A673 (cell line): ENCODE measurements around the gene ECSCR. TPM values are rescaled to one million over a fixed set of nuclear protein-coding genes. Genes with fewer than 3 reads are reported as not detected.

ENCODE experiments used
- BruUV-seq: library from RNA; stranded (reverse); fragments of 400-500 nt; replicated peaks from 2 replicates; lab custom pipeline; 2021; lab: Mats Ljungman, UMichigan
- CTCF ChIA-PET: fragments of 300-600 bp; sonication (Branson Sonifier 250); formaldehyde crosslinking; loops from one replicate; lab custom pipeline; 2022; ENCODE audit warnings: antibody characterized with exemption; lab: Charles Lee
- POLR2A ChIA-PET: fragments of 300-600 bp; sonication (Branson Sonifier 250); formaldehyde crosslinking; loops from one replicate; lab custom pipeline; 2022; ENCODE audit warnings: antibody characterized with exemption; ENCODE audit not compliant: low non-redundant PET; lab: Charles Lee
- DNase-seq: peaks from one replicate; pipeline ENCODE4 v3.0.0-alpha.2; 2015; ENCODE audit warnings: low spot score
- H3K27ac ChIP-seq: fragments of 200-600 bp; sonication (generic); 2 replicates; pipeline ENCODE4 v1.5.1; 2016; ENCODE audit warnings: mixed run types, low read depth, mild to moderate bottlenecking, mixed read lengths, antibody characterized with exemption, low read length; ENCODE audit not compliant: poor library complexity, severe bottlenecking
- H3K27me3 ChIP-seq: fragments of 200-600 bp; sonication (generic); replicated peaks from 2 replicates; pipeline ENCODE4 v1.6.1; 2017; ENCODE audit warnings: mixed run types, low read depth, mild to moderate bottlenecking, mixed read lengths, antibody characterized with exemption, low read length; ENCODE audit not compliant: insufficient read depth, poor library complexity
- H3K36me3 ChIP-seq: fragments of 200-600 bp; sonication (generic); 2 replicates; pipeline ENCODE4 v1.6.1; 2016; ENCODE audit warnings: mixed run types, mild to moderate bottlenecking, mixed read lengths, antibody characterized with exemption, low read length; ENCODE audit not compliant: insufficient read depth, poor library complexity, severe bottlenecking
- H3K4me1 ChIP-seq: fragments of 200-600 bp; sonication (generic); 2 replicates; pipeline ENCODE4 v1.6.1; 2017; ENCODE audit warnings: mixed run types, mild to moderate bottlenecking, mixed read lengths, antibody characterized with exemption, low read length; ENCODE audit not compliant: insufficient read depth, poor library complexity, severe bottlenecking
- H3K4me3 ChIP-seq: fragments of 200-600 bp; sonication (generic); 2 replicates; pipeline ENCODE4 v1.5.1; 2016; ENCODE audit warnings: low read depth, mixed run types, mild to moderate bottlenecking, mixed read lengths, low read length; ENCODE audit not compliant: poor library complexity, severe bottlenecking
- H3K9me3 ChIP-seq: fragments of 200-600 bp; sonication (generic); 2 replicates; pipeline ENCODE4 v1.6.1; 2016; ENCODE audit warnings: mixed run types, low read depth, mild to moderate bottlenecking, mixed read lengths, antibody characterized with exemption, low read length; ENCODE audit not compliant: poor library complexity, severe bottlenecking
- CTCF ChIP-seq: fragments of 300-800, 200-600 bp; sonication (generic); conservative IDR thresholded peaks from 2 replicates; pipeline ENCODE4 v1.5.1; 2017; ENCODE audit warnings: low read depth, mild to moderate bottlenecking, antibody characterized with exemption, low read length, moderate library complexity, mixed read lengths
- EZH2 ChIP-seq: fragments of 200-600 bp; sonication (generic); IDR thresholded peaks from 2 replicates; pipeline ENCODE4 v1.6.1; 2017; ENCODE audit warnings: borderline replicate concordance, low read depth, mild to moderate bottlenecking, mixed read lengths, antibody characterized with exemption, low read length; ENCODE audit not compliant: poor library complexity, severe bottlenecking
- intact Hi-C: fragments of 100-400 bp; cut with micrococcal nuclease; formaldehyde crosslinking; loops from one replicate; pipeline ENCODE4 v1.10.0; 2022; ENCODE audit not compliant: unreplicated experiment
- total RNA-seq: library from RNA; stranded (reverse); gene quantifications from 2 replicates; pipeline ENCODE4 v1.2.3, GENCODE V29; 2021

ECSCR gene
- total RNA-seq, 1 experiment from 2014 or later: 1.6 TPM

DNA sequence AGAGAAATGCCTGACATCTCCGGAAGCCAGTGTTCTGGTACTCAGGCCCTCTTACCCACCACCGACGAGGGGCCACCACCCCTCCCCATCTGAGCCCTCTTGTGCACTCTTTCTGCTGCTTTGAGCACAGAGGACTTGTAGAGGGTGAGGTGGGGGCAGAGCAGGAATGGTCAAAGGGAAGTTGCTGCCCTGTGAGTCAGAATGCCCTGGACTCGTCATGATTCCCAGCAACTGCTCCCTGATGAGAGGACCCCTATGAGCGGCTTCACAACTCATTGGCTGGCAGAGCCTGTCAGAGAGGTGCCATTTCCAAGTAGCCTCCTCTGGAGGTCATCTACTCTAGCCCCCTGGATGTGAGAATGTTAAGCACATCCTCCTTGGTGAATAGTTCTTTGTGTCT, 845 bp downstream of the ECSCR start:
- POLR2A ChIA-PET: interaction anchor here (0.5 kb wide), 1 partner anchor 229 kb away, joined by 8 read pairs; no protein-coding TSS in a partner anchor
- H3K27me3 ChIP-seq: no peaks in the 10 kb centered on the region
- no peak overlapping the region for H3K27ac ChIP-seq
- CTCF ChIA-PET: no interaction called here
- DNase-seq: no peak
- no peaks in the 10 kb centered on the region for H3K36me3 ChIP-seq
- H3K9me3 ChIP-seq: no peaks in the 10 kb centered on the region
- intact Hi-C loops: no loop called here
- no TSS peak for BruUV-seq
- TF ChIP-seq CTCF: no peak
- TF ChIP-seq EZH2: no peak
- no peak overlapping the region for H3K4me3 ChIP-seq
- H3K4me1 ChIP-seq: peaks cover 9% of the 10 kb centered on the region

- no peak overlapping the region for H3K4me3 ChIP-seq
- ChIA-PET POLR2A (no interaction called here), CTCF (no interaction called here)
- H3K27ac ChIP-seq: no peak overlapping the region
- no peak for DNase-seq
- no peak for TF ChIP-seq CTCF
- TF ChIP-seq EZH2: no peak
- no peaks in the 10 kb centered on the region for H3K27me3 ChIP-seq
- BruUV-seq: no TSS peak
- intact Hi-C loops: no loop called here
- no peaks in the 10 kb centered on the region for H3K9me3 ChIP-seq
- peaks cover 9% of the 10 kb centered on the region for H3K4me1 ChIP-seq
- no peaks in the 10 kb centered on the region for H3K36me3 ChIP-seq
Measured at GRCh38 chr5:139461176-139461575, 1.4 kb downstream of the ECSCR start.

- intact Hi-C loops: no loop called here
- DNase-seq: no peak
- H3K36me3 ChIP-seq: no peaks in the 10 kb centered on the region
- no peaks in the 10 kb centered on the region for H3K27me3 ChIP-seq
- H3K4me1 ChIP-seq: peaks cover 9% of the 10 kb centered on the region
- TF ChIP-seq CTCF (no peak), EZH2 (no peak)
- CTCF ChIA-PET: interaction anchor here (0.5 kb wide), 1 partner anchor 328 kb away, joined by 5 read pairs; no protein-coding TSS in a partner anchor
- no peaks in the 10 kb centered on the region for H3K9me3 ChIP-seq
- H3K4me3 ChIP-seq: no peak overlapping the region
- H3K27ac ChIP-seq: no peak overlapping the region
- no TSS peak for BruUV-seq
- POLR2A ChIA-PET: interaction anchor here (0.6 kb wide), 1 partner anchor 24 kb away, joined by 3 read pairs; no protein-coding TSS in a partner anchor
Measured at GRCh38 chr5:139460455-139460854, 2.1 kb downstream of the ECSCR start.
